ENCODE results near the gene MTUS2.

DNA sequence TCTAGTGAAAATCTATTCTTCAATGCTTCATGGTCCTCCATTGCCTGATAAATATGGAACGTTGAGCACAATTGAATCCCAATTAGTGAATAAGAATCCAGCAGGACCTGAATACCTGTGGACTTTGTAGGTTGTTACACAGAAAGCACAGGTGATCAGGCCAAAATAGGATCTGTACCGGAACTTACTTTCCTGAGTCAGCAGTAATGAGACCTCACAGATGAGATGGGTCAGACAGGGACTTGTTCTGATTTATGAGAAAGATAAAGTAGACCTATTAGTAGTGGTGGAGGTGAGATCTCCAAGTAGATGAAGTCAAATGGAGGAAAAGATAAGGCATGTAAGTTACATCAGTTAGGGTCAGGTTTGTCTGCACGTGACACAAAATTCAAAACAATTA is 351.1 kb downstream of the MTUS2 start:
- TF ChIP-seq EZH2 (IDR thresholded peaks at IDR 0.05; ENCODE audit: low read length, unreplicated experiment) = no peak
- TF ChIP-seq, protein P1, sequence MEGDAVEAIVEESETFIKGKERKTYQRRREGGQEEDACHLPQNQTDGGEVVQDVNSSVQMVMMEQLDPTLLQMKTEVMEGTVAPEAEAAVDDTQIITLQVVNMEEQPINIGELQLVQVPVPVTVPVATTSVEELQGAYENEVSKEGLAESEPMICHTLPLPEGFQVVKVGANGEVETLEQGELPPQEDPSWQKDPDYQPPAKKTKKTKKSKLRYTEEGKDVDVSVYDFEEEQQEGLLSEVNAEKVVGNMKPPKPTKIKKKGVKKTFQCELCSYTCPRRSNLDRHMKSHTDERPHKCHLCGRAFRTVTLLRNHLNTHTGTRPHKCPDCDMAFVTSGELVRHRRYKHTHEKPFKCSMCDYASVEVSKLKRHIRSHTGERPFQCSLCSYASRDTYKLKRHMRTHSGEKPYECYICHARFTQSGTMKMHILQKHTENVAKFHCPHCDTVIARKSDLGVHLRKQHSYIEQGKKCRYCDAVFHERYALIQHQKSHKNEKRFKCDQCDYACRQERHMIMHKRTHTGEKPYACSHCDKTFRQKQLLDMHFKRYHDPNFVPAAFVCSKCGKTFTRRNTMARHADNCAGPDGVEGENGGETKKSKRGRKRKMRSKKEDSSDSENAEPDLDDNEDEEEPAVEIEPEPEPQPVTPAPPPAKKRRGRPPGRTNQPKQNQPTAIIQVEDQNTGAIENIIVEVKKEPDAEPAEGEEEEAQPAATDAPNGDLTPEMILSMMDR (conservative IDR thresholded peaks at IDR 0.05; ENCODE audit: low read depth, low read length) = no peak
